ENCODE results near the gene PCYOX1L.
"Not testable (repeated sequence)": the region's sequence is repeated elsewhere in the genome, so short reads cannot be mapped to it uniquely, and the experiment has no call there.

Gene PCYOX1L

DNA sequence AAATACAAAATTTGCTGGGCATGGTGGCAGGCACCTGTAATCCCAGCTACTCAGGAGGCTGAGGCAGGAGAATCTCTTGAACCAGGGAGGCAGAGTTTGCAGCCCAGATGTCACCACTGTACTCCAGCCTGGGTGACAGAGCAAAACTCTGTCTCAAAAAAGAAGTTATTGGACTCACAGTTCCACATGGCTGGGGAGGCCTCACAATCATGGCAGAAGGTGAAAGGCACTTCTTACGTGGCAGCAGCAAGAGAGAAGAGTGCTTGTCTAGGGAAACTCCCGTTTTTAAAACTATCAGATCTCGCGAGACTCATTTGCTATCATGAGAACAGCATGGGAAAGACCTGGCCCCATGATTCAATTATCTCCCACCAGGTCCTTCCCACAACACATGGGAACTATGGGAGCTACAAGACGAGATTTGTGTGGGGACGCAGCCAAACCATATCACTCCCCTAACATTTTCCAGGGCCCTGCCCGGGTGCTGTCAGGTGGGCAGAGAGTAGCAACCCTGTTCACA is 41.0 kb downstream of the PCYOX1L start:
- not testable (repeated sequence) for H3K4me3 Mint-ChIP-seq; H3K27me3 Mint-ChIP-seq; H3K27ac Mint-ChIP-seq; H3K9me3 Mint-ChIP-seq; H3K36me3 Mint-ChIP-seq (ENCODE audit: low read depth); H3K4me1 Mint-ChIP-seq (ENCODE audit: low read depth)

DNA sequence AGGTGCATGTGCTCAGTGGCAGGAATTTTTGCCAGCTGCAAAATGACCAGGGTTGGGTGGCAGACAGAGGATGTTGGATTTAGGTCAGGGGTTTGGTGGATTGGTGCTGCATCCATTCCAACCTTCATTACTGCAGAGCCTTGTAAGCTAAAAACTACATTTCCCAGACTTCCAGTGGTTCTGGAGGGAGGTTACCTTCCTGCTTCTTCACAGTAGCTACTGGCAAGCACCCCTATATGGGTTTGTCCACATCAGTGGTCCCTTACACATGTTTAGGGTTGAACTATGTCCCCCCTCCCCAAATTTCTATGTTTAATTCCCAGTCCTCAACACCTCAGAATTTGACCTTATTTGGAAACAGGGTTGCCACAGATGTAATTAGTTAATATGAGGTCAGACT is 41.9 kb downstream of the PCYOX1L start:
- H3K4me1 Mint-ChIP-seq (ENCODE audit: low read depth) = no peaks in the 10 kb centered on the region
- H3K36me3 Mint-ChIP-seq (ENCODE audit: low read depth) = no peaks in the 10 kb centered on the region
- H3K9me3 Mint-ChIP-seq = no peaks in the 10 kb centered on the region
- H3K27me3 Mint-ChIP-seq = no peaks in the 10 kb centered on the region
- no peak overlapping the region for H3K4me3 Mint-ChIP-seq
- H3K27ac Mint-ChIP-seq = no peak overlapping the region

DNA sequence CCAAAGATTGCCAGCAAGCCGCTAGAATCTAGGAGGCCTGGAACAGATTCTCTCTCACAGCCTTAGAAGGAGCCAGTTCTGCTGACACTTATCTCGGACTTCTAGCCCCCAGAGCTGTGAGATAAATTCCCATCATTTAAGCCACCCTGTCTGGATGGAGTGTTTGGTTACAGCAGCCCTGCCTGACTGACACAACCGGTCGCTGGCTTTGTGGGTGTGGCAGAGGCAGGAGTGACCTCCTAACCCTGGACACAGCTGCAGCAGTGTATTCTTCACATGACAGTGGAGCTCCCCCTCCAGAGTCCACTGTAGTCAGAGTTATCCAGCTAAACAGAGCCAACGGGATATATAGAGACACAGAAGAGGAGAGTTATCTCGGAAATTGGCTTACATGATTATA is 42.5 kb downstream of the PCYOX1L start:
- no peaks in the 10 kb centered on the region for H3K9me3 Mint-ChIP-seq
- H3K36me3 Mint-ChIP-seq (ENCODE audit: low read depth) = no peaks in the 10 kb centered on the region
- no peaks in the 10 kb centered on the region for H3K4me1 Mint-ChIP-seq (ENCODE audit: low read depth)
- H3K27me3 Mint-ChIP-seq = no peaks in the 10 kb centered on the region
- no peak overlapping the region for H3K4me3 Mint-ChIP-seq
- H3K27ac Mint-ChIP-seq = no peak overlapping the region

DNA sequence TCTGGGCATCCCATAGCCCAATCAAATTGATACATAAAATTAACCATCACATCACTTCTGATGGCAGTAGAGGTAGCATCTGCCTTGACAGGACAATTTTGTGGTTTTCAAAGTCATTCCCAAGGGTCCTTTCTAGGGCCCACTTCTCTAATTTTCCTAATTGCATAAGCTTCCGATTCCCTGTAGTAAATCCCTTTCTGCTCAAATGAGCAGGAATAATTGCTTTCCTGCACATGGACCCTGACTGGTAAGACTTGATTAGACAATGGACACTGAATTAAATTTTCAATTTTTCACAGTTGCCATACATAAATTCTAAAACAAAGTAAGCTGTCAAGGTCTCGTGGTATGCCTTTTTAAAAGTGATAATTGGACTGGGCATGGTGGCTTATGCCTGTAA is 43.2 kb downstream of the PCYOX1L start:
- Mint-ChIP-seq H3K9me3 (no peaks in the 10 kb centered on the region), H3K36me3 (ENCODE audit: low read depth) (no peaks in the 10 kb centered on the region), H3K27ac (no peak overlapping the region), H3K4me3 (no peak overlapping the region), H3K4me1 (ENCODE audit: low read depth) (no peaks in the 10 kb centered on the region), H3K27me3 (no peaks in the 10 kb centered on the region)

DNA sequence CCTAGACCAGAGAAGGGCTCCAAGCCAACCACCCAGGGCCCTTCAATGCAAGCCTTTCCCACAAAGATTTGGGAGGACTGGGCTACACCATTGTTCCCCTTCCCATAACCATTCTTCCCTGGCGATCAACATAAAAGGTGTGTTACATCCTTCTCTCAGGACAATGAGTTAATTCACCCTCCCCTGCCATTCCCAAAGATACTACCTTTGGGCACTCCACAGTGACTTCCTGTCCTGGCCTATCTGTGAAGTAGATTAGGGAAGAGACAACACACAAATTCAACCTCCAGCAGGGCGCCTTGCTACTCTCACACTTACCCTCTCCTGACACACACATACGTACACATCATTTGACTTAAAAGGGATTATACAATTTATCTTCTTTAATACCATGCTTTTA is 44.4 kb downstream of the PCYOX1L start:
- Mint-ChIP-seq H3K27ac (no peak overlapping the region), H3K27me3 (no peaks in the 10 kb centered on the region), H3K9me3 (no peaks in the 10 kb centered on the region), H3K36me3 (ENCODE audit: low read depth) (no peaks in the 10 kb centered on the region), H3K4me3 (no peak overlapping the region), H3K4me1 (ENCODE audit: low read depth) (no peaks in the 10 kb centered on the region)

DNA sequence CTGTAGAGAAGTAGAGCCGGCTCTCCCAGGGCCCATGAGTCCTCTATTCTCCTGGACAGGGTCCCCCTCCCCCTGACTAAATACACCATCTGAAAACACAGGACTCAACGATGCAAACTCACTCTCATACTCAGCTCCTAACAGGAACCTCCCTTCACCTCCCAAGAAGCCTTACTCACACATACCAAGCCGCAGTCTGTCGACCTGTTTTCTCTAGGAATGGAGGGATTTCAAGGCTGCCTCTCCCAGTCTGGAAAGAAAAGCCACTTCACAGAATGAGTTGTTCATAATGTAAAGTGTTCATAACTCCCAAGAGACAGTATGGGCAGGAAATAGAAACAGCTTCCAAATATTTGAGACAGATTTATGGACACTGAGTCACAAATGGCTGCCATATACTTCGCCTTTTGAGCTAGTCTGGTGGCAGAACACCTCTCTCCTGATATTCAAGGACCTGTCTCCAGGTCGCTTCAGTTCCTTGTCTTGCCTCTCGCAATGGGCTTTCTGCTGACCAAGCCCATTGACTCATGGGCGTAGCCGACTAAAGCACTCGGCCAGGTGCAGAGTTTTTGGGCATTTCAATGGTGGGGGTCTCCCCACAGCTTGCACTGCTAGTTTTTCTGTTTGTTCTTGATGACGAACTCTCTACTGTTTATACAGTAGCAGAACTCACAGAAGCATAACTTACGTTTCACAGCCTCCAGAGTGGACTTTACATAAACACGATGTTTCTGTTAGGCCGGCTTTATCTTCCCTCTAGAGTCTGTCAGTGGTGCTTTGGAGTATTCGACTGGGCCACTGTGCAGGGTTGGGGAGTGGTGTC is 46.3 kb downstream of the PCYOX1L start:
- H3K36me3 Mint-ChIP-seq (ENCODE audit: low read depth) = no peaks in the 10 kb centered on the region
- no peak overlapping the region for H3K27ac Mint-ChIP-seq
- H3K4me1 Mint-ChIP-seq (ENCODE audit: low read depth) = no peaks in the 10 kb centered on the region
- no peaks in the 10 kb centered on the region for H3K9me3 Mint-ChIP-seq
- no peaks in the 10 kb centered on the region for H3K27me3 Mint-ChIP-seq
- no peak overlapping the region for H3K4me3 Mint-ChIP-seq

DNA sequence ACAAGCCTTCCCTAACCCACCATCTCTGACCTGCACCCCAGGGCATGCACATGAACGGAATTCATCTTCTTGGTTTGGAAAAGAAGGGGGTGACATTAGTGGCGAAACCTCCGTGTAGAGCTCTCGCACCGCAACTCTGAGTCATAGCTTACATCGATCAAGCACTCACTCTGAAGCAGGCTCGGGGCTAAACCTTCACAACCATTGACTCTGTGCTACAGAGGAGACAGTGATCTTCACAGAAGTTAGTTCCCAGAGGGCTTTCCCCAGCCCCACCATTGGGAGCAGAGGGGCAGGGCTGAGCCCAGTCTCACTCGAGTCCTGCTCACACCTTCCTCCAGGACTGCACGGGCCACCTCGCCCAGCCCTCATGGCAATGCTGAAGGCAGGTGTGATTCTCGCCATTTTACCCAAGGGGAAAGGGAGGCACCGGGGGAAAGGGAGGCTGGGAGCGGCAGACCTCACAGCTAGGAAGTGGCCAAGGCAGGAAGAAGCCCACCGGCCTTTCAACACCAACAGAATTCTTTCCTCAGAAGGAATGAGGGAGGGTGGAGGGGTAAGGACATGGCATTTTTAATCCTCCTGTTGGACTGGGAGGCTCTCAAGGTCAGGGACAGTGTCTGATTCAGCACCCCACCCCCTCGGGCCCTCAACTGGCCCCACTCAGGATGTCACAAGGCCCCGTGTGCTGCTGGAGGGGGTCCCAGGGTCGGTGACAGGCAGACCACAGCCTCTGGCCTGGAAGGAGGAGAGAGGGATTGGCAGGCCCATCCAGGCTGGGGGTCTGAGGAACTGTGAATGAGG is 47.1 kb downstream of the PCYOX1L start:
- no peak overlapping the region for H3K27ac Mint-ChIP-seq

DNA sequence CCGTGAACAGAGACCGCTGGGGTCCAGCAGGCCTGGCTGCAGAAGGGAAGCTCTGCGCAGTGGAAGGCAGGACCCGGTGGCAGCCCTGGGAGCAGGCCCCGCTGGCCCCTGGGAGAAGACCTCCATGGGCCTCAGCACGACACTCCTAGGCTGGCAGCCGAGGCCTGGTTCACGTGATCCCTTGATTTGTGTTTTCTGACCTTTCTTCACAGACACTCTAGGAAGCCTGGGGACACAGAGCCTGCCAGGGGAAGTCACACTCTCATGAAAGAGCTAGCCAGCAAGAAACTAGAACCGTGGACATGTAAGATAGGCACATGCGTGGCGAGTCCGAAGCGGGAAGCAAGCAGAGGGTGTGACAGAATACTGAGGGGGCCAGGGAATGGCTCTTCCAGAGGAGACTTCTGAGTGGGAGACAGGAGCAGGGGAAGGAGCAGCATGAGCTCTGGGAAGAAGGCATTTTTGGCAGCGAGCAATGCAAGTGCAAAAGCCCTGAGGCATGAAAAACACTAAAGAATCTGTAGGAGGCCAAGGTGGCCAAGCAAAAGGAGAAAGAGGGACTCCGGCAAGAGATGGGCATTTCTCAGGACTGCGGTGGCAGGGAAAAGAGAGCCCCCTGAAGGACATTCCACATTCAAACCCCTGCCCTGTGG is 47.8 kb downstream of the PCYOX1L start:
- H3K4me3 Mint-ChIP-seq = no peak overlapping the region
- H3K27me3 Mint-ChIP-seq = no peaks in the 10 kb centered on the region
- H3K36me3 Mint-ChIP-seq (ENCODE audit: low read depth) = no peaks in the 10 kb centered on the region
- H3K27ac Mint-ChIP-seq = no peak overlapping the region
- H3K9me3 Mint-ChIP-seq = no peaks in the 10 kb centered on the region
- H3K4me1 Mint-ChIP-seq (ENCODE audit: low read depth) = no peaks in the 10 kb centered on the region

More for the DNA sequence above, 47.1 kb downstream of the PCYOX1L start:
- Mint-ChIP-seq H3K36me3 (ENCODE audit: low read depth) (no peaks in the 10 kb centered on the region), H3K27me3 (no peaks in the 10 kb centered on the region), H3K4me3 (no peak overlapping the region), H3K9me3 (no peaks in the 10 kb centered on the region), H3K4me1 (ENCODE audit: low read depth) (no peaks in the 10 kb centered on the region)

DNA sequence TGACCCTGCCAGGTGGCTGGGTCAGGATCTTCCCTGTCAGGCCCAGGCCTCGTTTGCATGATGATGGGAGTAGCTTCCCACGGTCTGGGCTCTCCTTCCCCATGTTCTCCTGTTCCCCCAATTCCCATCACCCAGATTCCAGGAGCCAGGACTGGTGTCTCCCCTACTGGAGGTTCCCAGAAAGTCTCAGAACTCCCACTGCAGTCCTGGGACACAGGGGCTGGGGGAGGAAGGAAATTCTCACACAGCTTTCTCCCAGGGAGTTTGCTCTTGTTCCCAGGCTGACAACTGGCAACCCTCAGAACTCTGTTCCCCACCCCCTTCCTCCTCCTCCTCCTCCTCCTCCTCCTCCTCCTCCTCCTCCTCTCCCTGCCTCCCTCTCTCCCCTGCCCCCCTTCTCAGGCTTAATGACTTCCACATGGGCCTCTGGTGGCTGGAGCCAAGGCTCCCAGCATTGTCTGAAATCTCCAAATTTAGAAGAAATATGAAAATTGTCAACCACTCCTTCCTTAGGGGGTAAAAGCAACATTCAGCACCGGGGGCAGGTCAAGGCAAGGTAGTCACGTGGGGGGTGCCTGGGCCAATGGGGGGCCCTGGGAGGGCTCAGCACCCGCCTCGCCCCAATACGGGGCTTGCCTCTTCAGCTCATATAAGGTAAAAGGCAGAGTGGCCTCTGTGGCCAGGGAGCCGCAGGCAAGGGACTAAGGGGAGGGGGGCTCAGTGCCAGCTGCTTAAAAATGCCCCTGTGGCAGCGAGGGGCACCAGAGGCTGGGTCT is 48.5 kb downstream of the PCYOX1L start:
- no peaks in the 10 kb centered on the region for H3K4me1 Mint-ChIP-seq (ENCODE audit: low read depth)
- H3K27me3 Mint-ChIP-seq = no peaks in the 10 kb centered on the region
- H3K36me3 Mint-ChIP-seq (ENCODE audit: low read depth) = no peaks in the 10 kb centered on the region
- H3K27ac Mint-ChIP-seq = no peak overlapping the region
- H3K9me3 Mint-ChIP-seq = no peaks in the 10 kb centered on the region
- no peak overlapping the region for H3K4me3 Mint-ChIP-seq

DNA sequence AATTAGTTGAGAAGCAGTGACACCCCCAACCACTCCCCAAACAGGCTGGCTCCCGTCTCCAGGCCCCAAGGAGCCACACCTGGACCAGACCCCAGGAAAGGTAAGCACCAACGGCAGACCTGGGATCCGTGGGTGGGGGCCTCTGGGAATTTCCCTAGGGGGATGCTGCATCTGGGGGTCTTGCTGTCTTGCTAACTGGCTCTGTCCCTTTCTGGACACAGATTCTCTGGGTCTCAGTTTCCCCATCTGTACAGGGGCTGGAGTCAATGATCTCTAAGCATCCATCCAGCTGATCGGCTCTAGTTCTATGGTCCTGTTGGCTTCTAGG is 49.1 kb downstream of the PCYOX1L start:
- Mint-ChIP-seq H3K4me3 (no peak overlapping the region), H3K27ac (no peak overlapping the region), H3K27me3 (no peaks in the 10 kb centered on the region)

DNA sequence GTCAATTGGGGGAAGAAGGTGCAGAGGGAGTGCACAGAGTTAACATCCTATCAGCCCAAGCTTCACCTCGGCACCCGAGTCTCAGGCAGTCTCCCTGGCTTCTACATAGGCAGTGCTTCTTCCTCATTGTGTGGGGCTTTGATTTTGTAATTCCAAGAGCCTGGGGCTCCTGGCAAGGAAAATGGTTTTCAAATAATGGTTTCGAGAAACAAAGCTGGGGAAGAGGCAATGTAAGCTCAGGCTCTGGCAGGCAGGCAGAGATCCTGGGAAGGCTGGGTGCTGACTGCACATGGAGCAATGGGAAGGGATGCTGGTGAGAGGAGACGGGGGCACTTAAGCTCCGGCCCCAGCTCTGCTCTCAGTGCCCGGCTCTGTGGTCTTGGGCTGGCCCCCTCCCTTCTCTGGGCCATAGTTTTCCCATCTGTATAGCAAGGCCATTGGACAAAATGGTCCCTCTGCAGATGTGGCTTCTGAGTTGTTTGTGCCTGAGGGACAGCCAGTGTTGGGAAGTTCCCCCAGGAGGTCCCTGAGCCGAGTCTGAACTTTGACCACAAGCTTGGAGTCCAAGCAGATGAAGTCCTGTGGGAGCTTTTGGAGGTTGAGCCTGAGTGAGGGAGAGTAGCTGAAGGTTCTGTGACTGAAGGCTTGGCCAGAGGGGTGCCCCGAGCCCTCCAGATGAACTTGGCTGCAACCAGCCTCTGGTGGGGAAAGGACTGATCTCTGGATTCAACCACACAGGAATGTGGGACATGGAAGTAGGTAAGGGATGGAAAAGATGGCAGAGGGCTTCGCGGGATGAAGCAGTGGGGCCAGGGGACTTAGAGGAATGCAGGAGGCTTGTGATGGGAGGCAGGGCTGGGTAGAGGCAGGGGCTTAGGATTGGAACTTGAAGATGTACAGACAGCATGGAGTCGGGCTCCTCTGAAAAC is 49.7 kb downstream of the PCYOX1L start:
- H3K9me3 Mint-ChIP-seq = no peaks in the 10 kb centered on the region

More for the DNA sequence above, 49.1 kb downstream of the PCYOX1L start:
- H3K9me3 Mint-ChIP-seq = no peaks in the 10 kb centered on the region
- no peaks in the 10 kb centered on the region for H3K36me3 Mint-ChIP-seq (ENCODE audit: low read depth)
- no peaks in the 10 kb centered on the region for H3K4me1 Mint-ChIP-seq (ENCODE audit: low read depth)

DNA sequence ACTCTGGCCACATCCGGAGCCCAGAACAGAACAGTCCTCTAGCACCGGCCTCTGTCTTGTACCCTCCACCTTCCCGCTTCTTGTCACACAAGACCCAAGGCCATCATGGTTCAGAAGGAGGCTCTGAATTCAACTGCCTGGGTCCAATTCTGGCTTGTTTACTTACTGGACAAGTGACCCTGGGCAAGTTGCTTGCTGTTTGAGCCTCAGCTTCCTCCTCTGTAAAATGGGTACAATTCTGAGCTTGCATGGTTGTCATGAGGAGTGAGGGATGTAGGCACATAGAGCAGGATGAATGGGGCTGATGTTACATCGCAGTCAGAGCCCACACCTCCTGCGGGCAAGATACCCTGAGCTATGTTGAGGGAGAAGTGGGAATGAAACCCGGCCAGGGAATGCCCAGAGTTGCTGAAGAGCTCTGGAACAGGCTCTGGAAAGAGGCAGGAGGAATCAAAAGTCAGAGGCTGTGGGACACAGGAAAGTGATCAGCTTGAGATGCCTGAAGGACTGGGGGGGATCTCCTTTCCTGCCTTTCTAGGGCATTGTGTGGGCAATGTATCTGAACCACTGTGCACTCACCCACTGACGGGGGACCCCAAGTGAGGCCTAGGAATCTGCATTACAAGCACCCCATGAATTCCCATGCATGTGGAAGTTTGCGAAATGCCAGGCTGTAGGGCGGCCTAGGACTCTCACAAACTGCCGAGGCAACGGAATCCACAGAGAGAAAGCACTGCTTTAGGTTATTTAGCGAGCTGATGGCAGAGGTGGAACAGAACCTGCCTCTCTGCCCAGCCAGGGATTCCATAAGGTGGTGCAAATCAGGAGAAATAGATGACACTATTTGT is 50.6 kb downstream of the PCYOX1L start:
- Mint-ChIP-seq H3K27ac (no peak overlapping the region), H3K9me3 (no peaks in the 10 kb centered on the region), H3K27me3 (no peaks in the 10 kb centered on the region), H3K4me1 (ENCODE audit: low read depth) (no peaks in the 10 kb centered on the region), H3K36me3 (ENCODE audit: low read depth) (no peaks in the 10 kb centered on the region), H3K4me3 (no peak overlapping the region)

More for the DNA sequence above, 49.7 kb downstream of the PCYOX1L start:
- H3K4me3 Mint-ChIP-seq = no peak overlapping the region
- H3K4me1 Mint-ChIP-seq (ENCODE audit: low read depth) = no peaks in the 10 kb centered on the region
- no peaks in the 10 kb centered on the region for H3K27me3 Mint-ChIP-seq
- no peak overlapping the region for H3K27ac Mint-ChIP-seq
- H3K36me3 Mint-ChIP-seq (ENCODE audit: low read depth) = no peaks in the 10 kb centered on the region

DNA sequence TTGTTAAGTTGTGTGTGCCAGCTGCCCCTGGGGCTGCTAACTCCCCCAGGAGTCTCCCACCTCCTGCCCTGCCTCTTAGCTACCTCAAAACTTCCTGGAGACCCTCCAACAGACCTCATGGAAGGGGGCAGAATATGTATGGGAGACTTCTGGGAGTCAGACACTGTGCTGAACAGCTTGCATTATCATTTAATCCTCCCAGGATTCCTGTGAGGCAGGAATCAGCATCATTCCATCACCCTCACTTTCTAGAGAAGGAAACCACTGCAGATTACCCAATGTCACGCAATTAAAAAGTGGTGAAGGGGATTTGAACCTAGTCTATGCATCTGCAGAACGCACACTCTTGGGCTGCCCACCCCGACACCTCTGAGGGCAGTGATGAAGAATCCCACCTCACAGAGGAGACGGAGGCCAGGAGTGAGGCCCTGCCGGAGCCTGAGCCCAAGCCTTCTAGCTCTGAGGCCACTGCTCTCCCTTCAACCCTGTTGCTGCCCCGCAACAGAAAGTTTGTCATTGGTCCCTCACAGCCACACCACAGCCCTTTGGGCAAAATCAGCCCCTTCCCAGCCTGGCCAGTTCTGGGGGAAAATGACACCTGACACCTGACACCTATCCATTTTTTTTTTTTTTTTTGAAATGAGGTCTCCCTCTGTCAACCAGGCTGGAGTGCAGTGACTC is 51.6 kb downstream of the PCYOX1L start:
- no peak overlapping the region for H3K27ac Mint-ChIP-seq
- H3K4me3 Mint-ChIP-seq = no peak overlapping the region
- H3K9me3 Mint-ChIP-seq = no peaks in the 10 kb centered on the region
- H3K27me3 Mint-ChIP-seq = no peaks in the 10 kb centered on the region
- H3K36me3 Mint-ChIP-seq (ENCODE audit: low read depth) = no peaks in the 10 kb centered on the region
- H3K4me1 Mint-ChIP-seq (ENCODE audit: low read depth) = no peaks in the 10 kb centered on the region
